HFF-Myc (cell line): ENCODE results near the gene HBE1.
"Not testable (repeated sequence)": the region's sequence is repeated elsewhere in the genome, so short reads cannot be mapped to it uniquely, and the experiment has no call there.

Experiments
- DNase-seq: peaks from one replicate; pipeline ENCODE4 v3.0.0-alpha.2; 2011; ENCODE audit warnings: low read depth; ENCODE audit errors: extremely low read depth
- H3K4me3 ChIP-seq: replicated peaks from 2 replicates; pipeline ENCODE4 v1.5.1; 2011; ENCODE audit warnings: low read depth, mild to moderate bottlenecking, control low read depth, low read length
- TF ChIP-seq, protein P1 (sequence below): IDR thresholded peaks from 2 replicates; pipeline ENCODE4 v1.5.1; 2012; ENCODE audit warnings: mild to moderate bottlenecking, low read depth, low read length, control low read depth; ENCODE audit errors: missing control alignments

The HBE1 gene

DNA sequence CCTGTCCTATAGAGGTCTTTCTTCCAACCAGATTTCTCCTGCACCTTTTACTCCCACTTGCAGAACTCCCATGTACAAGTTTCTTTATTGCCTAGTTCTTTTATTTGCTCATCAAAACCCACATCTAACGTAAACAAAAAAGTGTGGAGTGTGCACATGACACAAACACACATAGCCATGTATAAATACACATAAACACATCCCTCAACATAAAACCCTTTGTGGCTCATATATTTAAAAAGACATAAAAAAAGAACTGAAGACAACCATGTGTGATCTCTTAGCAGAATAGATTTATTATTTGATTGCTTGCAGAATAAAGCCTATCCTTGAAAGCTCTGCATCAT lies 16.9 kb downstream of the HBE1 start:
- no peak overlapping the region for H3K4me3 ChIP-seq
- DNase-seq = no peak
- TF ChIP-seq, protein P1, sequence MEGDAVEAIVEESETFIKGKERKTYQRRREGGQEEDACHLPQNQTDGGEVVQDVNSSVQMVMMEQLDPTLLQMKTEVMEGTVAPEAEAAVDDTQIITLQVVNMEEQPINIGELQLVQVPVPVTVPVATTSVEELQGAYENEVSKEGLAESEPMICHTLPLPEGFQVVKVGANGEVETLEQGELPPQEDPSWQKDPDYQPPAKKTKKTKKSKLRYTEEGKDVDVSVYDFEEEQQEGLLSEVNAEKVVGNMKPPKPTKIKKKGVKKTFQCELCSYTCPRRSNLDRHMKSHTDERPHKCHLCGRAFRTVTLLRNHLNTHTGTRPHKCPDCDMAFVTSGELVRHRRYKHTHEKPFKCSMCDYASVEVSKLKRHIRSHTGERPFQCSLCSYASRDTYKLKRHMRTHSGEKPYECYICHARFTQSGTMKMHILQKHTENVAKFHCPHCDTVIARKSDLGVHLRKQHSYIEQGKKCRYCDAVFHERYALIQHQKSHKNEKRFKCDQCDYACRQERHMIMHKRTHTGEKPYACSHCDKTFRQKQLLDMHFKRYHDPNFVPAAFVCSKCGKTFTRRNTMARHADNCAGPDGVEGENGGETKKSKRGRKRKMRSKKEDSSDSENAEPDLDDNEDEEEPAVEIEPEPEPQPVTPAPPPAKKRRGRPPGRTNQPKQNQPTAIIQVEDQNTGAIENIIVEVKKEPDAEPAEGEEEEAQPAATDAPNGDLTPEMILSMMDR = no peak

DNA sequence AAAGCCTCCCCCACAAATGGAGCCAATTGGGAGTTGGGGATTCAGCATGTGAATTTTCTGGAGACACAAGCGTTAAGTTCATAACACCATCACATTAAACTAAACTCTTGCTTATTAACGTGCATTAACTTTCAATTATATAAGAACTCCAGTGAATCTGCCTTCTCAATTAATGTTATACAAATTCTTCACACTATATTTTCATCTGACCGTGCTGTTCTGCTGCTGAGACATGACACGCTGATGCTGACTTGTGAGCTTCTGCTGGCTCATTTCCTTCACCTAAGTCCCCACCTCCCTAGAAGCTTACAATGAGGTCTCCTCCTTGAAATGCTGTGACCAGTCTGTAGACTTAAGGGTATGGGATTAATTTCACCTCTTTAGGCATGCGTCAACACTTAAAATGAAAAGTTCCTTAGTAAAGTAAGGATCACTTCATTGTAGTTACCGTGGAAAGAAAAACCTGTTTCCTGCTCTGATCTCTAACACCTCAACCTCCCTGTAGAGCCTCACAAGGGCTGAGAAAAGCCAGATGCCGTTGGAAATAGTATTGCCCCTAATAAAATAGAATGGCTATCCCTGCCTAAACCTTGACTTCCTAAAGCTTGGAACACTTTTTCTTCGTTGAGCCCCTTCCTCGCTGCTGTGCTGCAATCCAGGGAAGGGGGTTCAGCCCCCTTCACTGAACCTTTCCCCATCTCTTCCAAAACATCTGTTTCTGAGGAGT lies 17.4 kb downstream of the HBE1 start:
- no peak for DNase-seq
- no peak overlapping the region for H3K4me3 ChIP-seq
- TF ChIP-seq, protein P1 = no peak

DNA sequence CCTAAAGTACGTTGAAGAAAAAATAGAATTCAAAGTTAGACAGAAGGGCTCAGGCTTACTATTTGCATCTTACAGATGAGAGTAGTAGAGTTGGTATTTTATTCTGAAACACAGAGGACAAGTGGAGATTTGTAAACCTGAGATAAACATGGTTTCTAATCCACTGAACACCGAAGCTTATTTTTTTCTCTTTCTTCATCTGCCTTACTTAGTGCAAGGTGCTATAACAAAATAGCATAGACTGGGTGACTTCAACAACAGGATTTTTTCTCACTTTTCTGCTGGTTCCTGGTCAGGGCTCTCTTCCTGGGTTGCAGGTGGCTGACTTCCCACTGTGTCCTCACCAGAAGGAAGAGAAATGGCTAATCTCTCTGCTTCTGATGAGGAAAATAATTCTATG lies 18.0 kb downstream of the HBE1 start:
- TF ChIP-seq, protein P1 = no peak
- H3K4me3 ChIP-seq = no peak overlapping the region
- DNase-seq = no peak

DNA sequence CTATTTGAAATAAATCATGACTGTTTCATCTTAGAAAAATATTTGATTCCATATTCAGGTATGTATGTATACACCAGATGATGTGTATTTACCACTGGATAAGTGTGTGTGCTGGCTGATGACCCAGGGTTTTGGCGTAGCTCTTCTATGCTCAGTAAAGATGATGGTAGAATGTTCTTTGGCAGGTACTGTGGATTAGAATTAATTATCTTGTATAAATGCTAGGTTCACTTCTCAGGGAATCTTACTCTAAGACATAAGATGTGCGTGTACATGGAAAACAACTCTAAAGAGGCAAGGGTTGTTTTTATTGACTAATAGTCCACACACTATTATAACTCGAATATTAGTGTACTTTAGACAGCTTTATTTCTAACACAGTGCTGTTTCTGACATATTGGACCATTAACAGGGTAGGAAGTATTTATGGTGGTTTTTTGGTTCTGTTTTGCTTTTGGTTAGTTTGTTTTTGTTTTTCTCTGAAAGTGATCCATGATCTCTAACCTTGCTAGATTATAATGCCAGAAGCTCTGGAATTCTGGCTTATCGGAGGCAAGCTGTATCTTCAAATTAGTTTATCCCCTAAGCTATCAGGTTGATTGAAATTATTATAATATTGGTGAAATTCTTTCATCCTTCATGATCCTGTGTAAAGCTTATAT lies 19.1 kb downstream of the HBE1 start:
- TF ChIP-seq, protein P1 = no peak
- DNase-seq = no peak
- H3K4me3 ChIP-seq = no peak overlapping the region

DNA sequence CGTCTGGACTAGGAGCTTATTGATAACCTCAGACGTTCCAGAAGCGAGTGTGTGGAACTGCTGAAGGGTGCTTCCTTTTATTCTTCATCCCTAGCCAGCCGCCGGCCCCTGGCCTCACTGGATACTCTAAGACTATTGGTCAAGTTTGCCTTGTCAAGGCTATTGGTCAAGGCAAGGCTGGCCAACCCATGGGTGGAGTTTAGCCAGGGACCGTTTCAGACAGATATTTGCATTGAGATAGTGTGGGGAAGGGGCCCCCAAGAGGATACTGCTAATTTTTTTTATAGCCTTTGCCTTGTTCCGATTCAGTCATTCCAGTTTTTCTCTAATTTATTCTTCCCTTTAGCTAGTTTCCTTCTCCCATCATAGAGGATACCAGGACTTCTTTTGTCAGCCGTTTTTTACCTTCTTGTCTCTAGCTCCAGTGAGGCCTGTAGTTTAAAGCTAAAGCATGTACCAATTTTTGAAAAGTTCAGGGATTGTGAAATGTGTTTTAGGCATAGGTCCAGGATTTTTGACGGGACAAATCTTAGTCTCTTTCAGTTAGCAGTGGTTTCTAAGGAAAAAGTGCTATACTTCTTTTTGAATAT lies 19.8 kb downstream of the HBE1 start, which contains the start of gene HBG1:
HBG1 (minus strand) TSS at position 51 of the 590 bp plus-strand sequence. CDS start 53 bp downstream, outside the sequence.
- not testable (repeated sequence) for DNase-seq, H3K4me3 ChIP-seq

DNA sequence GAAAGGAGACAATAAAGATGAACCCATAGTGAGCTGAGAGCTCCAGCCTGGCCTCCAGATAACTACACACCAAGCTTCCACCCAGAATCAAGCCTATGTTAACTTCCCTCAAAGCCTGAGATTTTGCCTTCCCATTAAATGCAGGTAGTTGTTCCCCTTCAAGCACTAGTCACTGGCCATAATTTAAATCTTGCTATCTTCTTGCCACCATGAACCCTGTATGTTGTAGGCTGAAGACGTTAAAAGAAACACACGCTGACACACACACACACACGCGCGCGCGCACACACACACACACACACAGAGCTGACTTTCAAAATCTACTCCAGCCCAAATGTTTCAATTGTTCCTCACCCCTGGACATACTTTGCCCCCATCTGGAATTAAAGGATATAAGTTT lies 21.2 kb downstream of the HBE1 start:
- H3K4me3 ChIP-seq, DNase-seq: not testable (repeated sequence)

DNA sequence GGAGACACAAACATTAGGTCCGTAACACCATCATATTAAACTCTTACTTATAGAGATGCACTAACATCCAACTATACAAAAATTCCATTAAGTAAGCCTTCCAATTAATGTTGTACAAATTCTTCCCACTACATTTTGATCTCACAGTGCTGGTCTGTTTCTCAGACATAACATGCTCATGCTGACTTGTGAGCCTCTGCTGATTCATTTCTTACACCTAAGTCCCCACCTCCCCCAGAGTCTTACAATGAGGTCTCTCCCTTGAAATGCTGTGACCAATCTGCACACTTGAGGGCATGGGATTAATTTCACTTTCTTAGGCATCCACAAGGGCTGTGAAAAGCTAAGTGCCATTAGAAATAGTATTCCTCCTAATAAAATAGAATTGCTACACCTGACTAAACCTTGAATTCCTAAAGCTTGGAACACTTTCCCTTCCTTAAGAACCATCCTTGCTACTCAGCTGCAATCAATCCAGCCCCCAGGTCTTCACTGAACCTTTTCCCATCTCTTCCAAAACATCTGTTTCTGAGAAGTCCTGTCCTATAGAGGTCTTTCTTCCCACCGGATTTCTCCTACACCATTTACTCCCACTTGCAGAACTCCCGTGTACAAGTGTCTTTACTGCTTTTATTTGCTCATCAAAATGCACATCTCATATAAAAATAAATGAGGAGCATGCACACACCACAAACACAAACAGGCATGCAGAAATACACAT lies 22.1 kb downstream of the HBE1 start:
- TF ChIP-seq, protein P1 = no peak
- DNase-seq = no peak
- no peak overlapping the region for H3K4me3 ChIP-seq
